HepG2 (cell line): Measurements from ENCODE around the gene LTA. TPM values are rescaled to one million over a fixed set of nuclear protein-coding genes. Genes with fewer than 3 reads are reported as not detected.

Experiments used
- ASH2L ChIP-seq: fragments of 300-600, 200-600 bp; sonication (generic); IDR thresholded peaks from 2 replicates; pipeline ENCODE4 v1.7.0; 2017; ENCODE audit warnings: low read depth, mild to moderate bottlenecking, moderate library complexity, mixed read lengths, low read length; ENCODE audit not compliant: insufficient read length
- CBFB ChIP-seq: sonication (generic); formaldehyde crosslinking; IDR thresholded peaks from 2 replicates; pipeline ENCODE4 v1.4.0; 2020; ENCODE audit warnings: missing genetic modification reagents
- HDAC2 ChIP-seq: sonication (generic); formaldehyde crosslinking; IDR thresholded peaks from 2 replicates; pipeline ENCODE4 v1.4.0; 2020; ENCODE audit warnings: missing genetic modification reagents
- NR1H2 ChIP-seq: sonication (generic); formaldehyde crosslinking; IDR thresholded peaks from 2 replicates; pipeline ENCODE4 v1.8.1; 2022; ENCODE audit warnings: low read depth, missing genetic modification reagents, borderline replicate concordance
- PHF21A ChIP-seq: sonication (generic); formaldehyde crosslinking; IDR thresholded peaks from 2 replicates; pipeline ENCODE4 v1.5.0; 2020; ENCODE audit warnings: mild to moderate bottlenecking, missing genetic modification reagents
- PRDM15 ChIP-seq: sonication (generic); formaldehyde crosslinking; IDR thresholded peaks from 2 replicates; pipeline ENCODE4 v1.4.0; 2020; ENCODE audit warnings: missing genetic modification reagents
- XBP1 ChIP-seq: sonication (generic); formaldehyde crosslinking; IDR thresholded peaks from 2 replicates; pipeline ENCODE4 v1.5.0; 2020; ENCODE audit warnings: missing genetic modification reagents
- ZBTB38 ChIP-seq: sonication (generic); formaldehyde crosslinking; IDR thresholded peaks from 2 replicates; pipeline ENCODE4 v1.5.1; 2020; ENCODE audit warnings: mild to moderate bottlenecking, missing genetic modification reagents
- ZNF121 ChIP-seq: sonication (generic); formaldehyde crosslinking; IDR thresholded peaks from 2 replicates; pipeline ENCODE4 v1.5.0; 2020; ENCODE audit warnings: mild to moderate bottlenecking, missing genetic modification reagents
- ZNF616 ChIP-seq: sonication (generic); formaldehyde crosslinking; IDR thresholded peaks from 2 replicates; pipeline ENCODE4 v1.5.0; 2020; ENCODE audit warnings: low read depth, mild to moderate bottlenecking, missing genetic modification reagents
- polyA plus RNA-seq, 8 experiments: library from polyadenylated mRNA; depleted of rRNA in 3 of 8; stranded (reverse) in 7 of 8; unstranded in 1 of 8; fragments of >200 nt; fragmentation: Illumina TruSeq in 4 of 8; extraction: Trizol in 4 of 8; gene quantifications; 2 replicates each; pipeline versions ENCODE4 v1.2.1 to v1.2.3, GENCODE V29; 2011 to 2016; ENCODE audit warnings: low read depth in 4 of 8, missing spikeins in 1 of 8, mixed read lengths in 1 of 8; ENCODE audit not compliant: insufficient read depth in 1 of 8
- total RNA-seq, 5 experiments: library from RNA; depleted of rRNA; stranded (reverse); fragments of >200 nt; fragmentation: Illumina TruSeq; extraction: Trizol; gene quantifications; 2 replicates each; pipeline ENCODE4 v1.2.3, GENCODE V29; 2016; ENCODE audit warnings: low read depth in 1 of 5
- TF ChIP-seq, protein P1 (sequence below): IDR thresholded peaks from 2 replicates; pipeline ENCODE4 v1.6.1; 2016; ENCODE audit warnings: missing biosample characterization, missing genetic modification reagents, low read depth
- TF ChIP-seq, protein P2 (sequence below): sonication (generic); IDR thresholded peaks from 2 replicates; pipeline ENCODE4 v1.6.1; 2016; ENCODE audit warnings: low read depth, borderline replicate concordance

The LTA gene
- total and polyA plus RNA-seq, 2 of the 13 experiments (the other 11 are each of a cell fraction or from before 2014, with no cell fraction given) = 0.09 TPM; not detected in 1

DNA sequence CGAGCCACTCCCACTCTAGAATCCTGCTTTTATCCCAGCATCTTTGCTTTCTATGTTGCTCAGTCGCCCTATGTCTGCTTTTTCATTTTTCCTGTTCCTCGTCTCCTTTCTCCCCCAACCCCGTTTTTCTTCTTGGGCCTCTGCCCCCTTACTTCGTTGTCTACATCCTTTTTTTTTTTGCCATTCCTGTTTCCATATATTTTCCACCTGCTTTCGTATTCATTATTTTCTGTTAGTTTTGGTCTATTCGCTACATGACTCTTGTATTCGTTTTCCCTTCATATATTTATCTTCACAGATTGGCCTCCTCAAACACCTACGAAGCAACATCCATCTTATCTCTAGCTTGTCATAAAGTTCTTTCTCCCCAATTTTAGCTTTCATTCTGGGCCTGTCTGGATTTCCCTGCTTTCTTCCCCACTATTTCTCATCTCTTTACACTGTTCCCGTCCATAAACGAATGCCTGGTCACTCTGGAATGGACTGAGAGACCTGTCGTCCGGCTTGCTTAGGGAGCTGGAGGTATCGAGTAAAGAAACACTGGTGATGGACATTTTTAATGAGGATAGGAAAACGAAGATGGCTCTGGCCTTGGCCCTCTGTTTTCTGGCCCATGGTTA lies 49.3 kb downstream of the LTA start (continued):
- TF ChIP-seq PRDM15 (CRISPR knock-in tag) (peak; percentile 33; the same call in 1 of the 2 replicates), HDAC2 (CRISPR knock-in tag) (no peak), XBP1 (CRISPR knock-in tag) (no peak), CBFB (CRISPR knock-in tag) (no peak), NR1H2 (no peak), ZBTB38 (CRISPR knock-in tag) (no peak), ZNF121 (CRISPR knock-in tag) (no peak), PHF21A (CRISPR knock-in tag) (no peak), ZNF616 (CRISPR knock-in tag) (no peak), ASH2L (peak; percentile 7)
- TF ChIP-seq, protein P1, sequence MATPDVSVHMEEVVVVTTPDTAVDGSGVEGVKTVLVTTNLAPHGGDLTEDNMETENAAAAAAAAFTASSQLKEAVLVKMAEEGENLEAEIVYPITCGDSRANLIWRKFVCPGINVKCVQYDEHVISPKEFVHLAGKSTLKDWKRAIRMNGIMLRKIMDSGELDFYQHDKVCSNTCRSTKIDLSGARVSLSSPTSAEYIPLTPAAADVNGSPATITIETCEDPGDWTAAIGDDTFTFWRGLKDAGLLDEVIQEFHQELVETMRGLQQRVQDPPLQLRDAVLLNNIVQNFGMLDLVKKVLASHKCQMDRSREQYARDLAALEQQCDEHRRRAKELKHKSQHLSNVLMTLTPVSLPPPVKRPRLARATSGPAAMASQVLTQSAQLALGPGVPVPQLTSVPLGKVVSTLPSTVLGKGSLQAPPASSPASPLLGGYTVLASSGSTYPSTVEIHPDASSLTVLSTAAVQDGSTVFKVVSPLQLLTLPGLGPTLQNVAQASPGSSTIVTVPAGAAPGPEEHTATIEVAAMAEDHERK (CRISPR knock-in tag) = no peak
- TF ChIP-seq, protein P2, sequence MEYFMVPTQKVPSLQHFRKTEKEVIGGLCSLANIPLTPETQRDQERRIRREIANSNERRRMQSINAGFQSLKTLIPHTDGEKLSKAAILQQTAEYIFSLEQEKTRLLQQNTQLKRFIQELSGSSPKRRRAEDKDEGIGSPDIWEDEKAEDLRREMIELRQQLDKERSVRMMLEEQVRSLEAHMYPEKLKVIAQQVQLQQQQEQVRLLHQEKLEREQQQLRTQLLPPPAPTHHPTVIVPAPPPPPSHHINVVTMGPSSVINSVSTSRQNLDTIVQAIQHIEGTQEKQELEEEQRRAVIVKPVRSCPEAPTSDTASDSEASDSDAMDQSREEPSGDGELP = no peak
- TF ChIP-seq, all 625 proteins: peak for 25
